ENCODE measurements around the gene RCSD1. TPM values are rescaled to one million over a fixed set of nuclear protein-coding genes. Genes with fewer than 3 reads are reported as not detected.

The RCSD1 gene
- total RNA-seq, 1 donor from 2014 or later, result 2.3 TPM

GRCh38 chr1:167618366-167618765 is 11.7 kb upstream of the RCSD1 start:
- H3K27ac Mint-ChIP-seq (ENCODE audit: unreplicated experiment), result no peak overlapping the region
- TF ChIP-seq, protein P1, sequence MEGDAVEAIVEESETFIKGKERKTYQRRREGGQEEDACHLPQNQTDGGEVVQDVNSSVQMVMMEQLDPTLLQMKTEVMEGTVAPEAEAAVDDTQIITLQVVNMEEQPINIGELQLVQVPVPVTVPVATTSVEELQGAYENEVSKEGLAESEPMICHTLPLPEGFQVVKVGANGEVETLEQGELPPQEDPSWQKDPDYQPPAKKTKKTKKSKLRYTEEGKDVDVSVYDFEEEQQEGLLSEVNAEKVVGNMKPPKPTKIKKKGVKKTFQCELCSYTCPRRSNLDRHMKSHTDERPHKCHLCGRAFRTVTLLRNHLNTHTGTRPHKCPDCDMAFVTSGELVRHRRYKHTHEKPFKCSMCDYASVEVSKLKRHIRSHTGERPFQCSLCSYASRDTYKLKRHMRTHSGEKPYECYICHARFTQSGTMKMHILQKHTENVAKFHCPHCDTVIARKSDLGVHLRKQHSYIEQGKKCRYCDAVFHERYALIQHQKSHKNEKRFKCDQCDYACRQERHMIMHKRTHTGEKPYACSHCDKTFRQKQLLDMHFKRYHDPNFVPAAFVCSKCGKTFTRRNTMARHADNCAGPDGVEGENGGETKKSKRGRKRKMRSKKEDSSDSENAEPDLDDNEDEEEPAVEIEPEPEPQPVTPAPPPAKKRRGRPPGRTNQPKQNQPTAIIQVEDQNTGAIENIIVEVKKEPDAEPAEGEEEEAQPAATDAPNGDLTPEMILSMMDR (conservative IDR thresholded peaks at IDR 0.05), result no peak
- H3K4me1 Mint-ChIP-seq, result peaks cover 52% of the 10 kb centered on the region
- DNase-seq (ENCODE audit: low read depth, low spot score), result no peak
- no peaks in the 10 kb centered on the region for H3K27me3 Mint-ChIP-seq (ENCODE audit: low read depth)
- no peaks in the 10 kb centered on the region for H3K36me3 Mint-ChIP-seq (ENCODE audit: low read depth)
- H3K9me3 Mint-ChIP-seq, result peaks cover 5% of the 10 kb centered on the region
- no peak overlapping the region for H3K4me3 Mint-ChIP-seq

DNA sequence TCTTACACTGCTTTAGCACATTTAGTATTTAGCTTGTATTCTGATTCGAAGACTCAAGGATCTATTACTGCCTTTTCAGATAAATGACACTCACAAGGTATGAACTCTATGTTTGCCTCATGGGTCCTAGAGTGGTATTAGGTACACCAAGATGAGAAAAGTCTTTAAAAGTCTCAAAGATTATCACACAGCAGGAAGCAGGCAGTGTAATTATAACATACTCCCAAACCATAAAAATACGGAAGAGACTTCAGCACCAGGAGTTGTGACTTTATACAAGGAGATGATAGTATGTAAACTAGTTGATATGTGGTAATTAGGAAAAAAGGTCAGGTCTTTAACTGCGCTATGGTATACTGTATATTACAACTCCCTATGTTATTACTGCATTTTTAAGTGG is 11.2 kb upstream of the RCSD1 start:
- no peak overlapping the region for H3K27ac Mint-ChIP-seq (ENCODE audit: unreplicated experiment)
- peaks cover 52% of the 10 kb centered on the region for H3K4me1 Mint-ChIP-seq
- no peaks in the 10 kb centered on the region for H3K27me3 Mint-ChIP-seq (ENCODE audit: low read depth)
- no peak for DNase-seq (ENCODE audit: low read depth, low spot score)
- no peaks in the 10 kb centered on the region for H3K36me3 Mint-ChIP-seq (ENCODE audit: low read depth)
- H3K4me3 Mint-ChIP-seq, result no peak overlapping the region
- TF ChIP-seq, protein P1 (conservative IDR thresholded peaks at IDR 0.05), result no peak
- peaks cover 5% of the 10 kb centered on the region for H3K9me3 Mint-ChIP-seq

DNA sequence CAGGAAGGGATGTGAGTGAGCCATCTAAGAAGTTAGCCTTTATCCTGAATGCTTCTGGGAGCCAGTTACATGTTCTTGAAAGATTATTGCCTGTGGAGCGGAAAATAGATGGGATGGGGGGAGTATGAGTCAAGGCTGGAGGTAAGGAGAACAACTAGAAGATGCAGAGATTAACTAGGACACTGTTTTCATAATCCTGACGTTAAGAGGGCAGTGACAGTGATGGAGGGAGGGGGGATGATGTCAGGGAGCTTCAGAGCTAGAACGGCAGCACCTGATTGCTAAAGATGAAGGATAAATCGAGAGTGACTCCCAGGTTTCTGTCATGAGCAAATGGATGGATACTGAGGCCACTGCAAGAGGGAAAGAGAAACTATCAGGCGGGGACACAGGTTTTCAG is 10.0 kb upstream of the RCSD1 start:
- H3K4me3 Mint-ChIP-seq, result no peak overlapping the region
- TF ChIP-seq, protein P1 (conservative IDR thresholded peaks at IDR 0.05), result no peak

GRCh38 chr1:167621780-167622313 is 8.2 kb upstream of the RCSD1 start:
- Mint-ChIP-seq H3K4me1 (peaks cover 48% of the 10 kb centered on the region), H3K27ac (ENCODE audit: unreplicated experiment) (no peak overlapping the region)

More for the DNA sequence above, 10.0 kb upstream of the RCSD1 start:
- Mint-ChIP-seq H3K36me3 (ENCODE audit: low read depth) (no peaks in the 10 kb centered on the region), H3K27me3 (ENCODE audit: low read depth) (no peaks in the 10 kb centered on the region), H3K9me3 (peaks cover 5% of the 10 kb centered on the region), H3K27ac (ENCODE audit: unreplicated experiment) (no peak overlapping the region), H3K4me1 (peaks cover 52% of the 10 kb centered on the region)
- DNase-seq (ENCODE audit: low read depth, low spot score), result no peak

GRCh38 chr1:167623951-167624350 is 6.1 kb upstream of the RCSD1 start:
- no peaks in the 10 kb centered on the region for H3K36me3 Mint-ChIP-seq (ENCODE audit: low read depth)
- no peak overlapping the region for H3K4me3 Mint-ChIP-seq
- DNase-seq (ENCODE audit: low read depth, low spot score), result no peak
- no peak overlapping the region for H3K27ac Mint-ChIP-seq (ENCODE audit: unreplicated experiment)
- peaks cover 10% of the 10 kb centered on the region for H3K27me3 Mint-ChIP-seq (ENCODE audit: low read depth)
- no peaks in the 10 kb centered on the region for H3K9me3 Mint-ChIP-seq
- TF ChIP-seq, protein P1 (conservative IDR thresholded peaks at IDR 0.05), result no peak
- H3K4me1 Mint-ChIP-seq, result peaks cover 27% of the 10 kb centered on the region

More at GRCh38 chr1:167621780-167622313, 8.2 kb upstream of the RCSD1 start:
- TF ChIP-seq, protein P1 (conservative IDR thresholded peaks at IDR 0.05), result no peak
- H3K4me3 Mint-ChIP-seq, result no peak overlapping the region
- no peaks in the 10 kb centered on the region for H3K9me3 Mint-ChIP-seq
- no peak for DNase-seq (ENCODE audit: low read depth, low spot score)
- no peaks in the 10 kb centered on the region for H3K27me3 Mint-ChIP-seq (ENCODE audit: low read depth)
- H3K36me3 Mint-ChIP-seq (ENCODE audit: low read depth), result no peaks in the 10 kb centered on the region

Data from neural crest cell (in vitro differentiated cells).